ENCODE data around the gene ATF7IP2. TPM values are rescaled to one million over a fixed set of nuclear protein-coding genes. Genes with fewer than 3 reads are reported as not detected.

The ATF7IP2 gene
- total and polyA plus RNA-seq, 10 of the 15 experiments (the other 5 are each of a cell fraction or from before 2014, with no cell fraction given), result 24.6 to 82.1 (median 51.9) TPM

DNA sequence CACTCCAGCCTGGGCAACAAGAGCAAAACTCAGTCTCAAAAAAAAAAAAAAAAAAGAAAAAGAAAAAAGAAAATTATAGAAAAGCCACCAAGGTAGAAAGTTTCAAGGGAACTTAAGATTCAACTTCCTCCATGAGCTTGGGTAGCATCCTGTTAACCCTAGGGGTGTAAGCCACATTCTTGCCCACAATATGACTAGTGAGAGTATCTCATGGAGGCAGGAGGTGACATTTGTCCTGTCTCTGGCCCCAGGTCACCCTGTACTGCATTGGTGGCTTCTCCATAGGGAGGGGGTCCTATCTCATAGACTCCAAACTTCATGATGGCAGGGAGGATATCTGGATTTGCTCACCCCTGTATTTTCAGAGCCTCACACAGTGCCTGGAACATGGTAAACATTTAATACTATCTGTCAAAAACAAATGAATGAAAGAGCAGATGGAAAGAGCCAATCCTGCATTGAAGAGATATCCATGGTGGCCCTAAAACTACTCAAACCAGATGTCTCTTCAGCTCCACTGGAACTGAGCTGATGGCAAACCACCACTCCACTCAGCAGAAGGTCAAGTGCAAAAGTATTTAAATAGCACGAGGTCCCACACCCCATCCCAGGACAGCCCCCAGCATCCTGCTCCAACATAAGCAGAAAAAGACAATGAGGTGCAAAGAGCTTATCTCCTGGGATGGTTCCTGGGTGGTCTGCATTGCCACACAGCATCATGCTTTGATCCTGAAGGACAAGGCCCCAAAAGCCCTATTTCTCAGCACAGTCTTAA lies 144.2 kb downstream of the ATF7IP2 start:
- no TSS peak for BruUV-seq (replicated peaks)
- ATAC-seq, result no peak
- RAD21 ChIA-PET (ENCODE audit: unreplicated experiment), result interaction anchor here (0.7 to 1.0 kb wide), 2 partner anchors 207 to 209 kb away, joined by 3 read pairs; no protein-coding TSS in a partner anchor
- TF ChIP-seq NR2C1 (IDR thresholded peaks at IDR 0.05) (no peak), KAT2A (conservative IDR thresholded peaks at IDR 0.05; ENCODE audit: control insufficient read depth, low read depth, low read length) (no peak)
- TF ChIP-seq, protein P1, sequence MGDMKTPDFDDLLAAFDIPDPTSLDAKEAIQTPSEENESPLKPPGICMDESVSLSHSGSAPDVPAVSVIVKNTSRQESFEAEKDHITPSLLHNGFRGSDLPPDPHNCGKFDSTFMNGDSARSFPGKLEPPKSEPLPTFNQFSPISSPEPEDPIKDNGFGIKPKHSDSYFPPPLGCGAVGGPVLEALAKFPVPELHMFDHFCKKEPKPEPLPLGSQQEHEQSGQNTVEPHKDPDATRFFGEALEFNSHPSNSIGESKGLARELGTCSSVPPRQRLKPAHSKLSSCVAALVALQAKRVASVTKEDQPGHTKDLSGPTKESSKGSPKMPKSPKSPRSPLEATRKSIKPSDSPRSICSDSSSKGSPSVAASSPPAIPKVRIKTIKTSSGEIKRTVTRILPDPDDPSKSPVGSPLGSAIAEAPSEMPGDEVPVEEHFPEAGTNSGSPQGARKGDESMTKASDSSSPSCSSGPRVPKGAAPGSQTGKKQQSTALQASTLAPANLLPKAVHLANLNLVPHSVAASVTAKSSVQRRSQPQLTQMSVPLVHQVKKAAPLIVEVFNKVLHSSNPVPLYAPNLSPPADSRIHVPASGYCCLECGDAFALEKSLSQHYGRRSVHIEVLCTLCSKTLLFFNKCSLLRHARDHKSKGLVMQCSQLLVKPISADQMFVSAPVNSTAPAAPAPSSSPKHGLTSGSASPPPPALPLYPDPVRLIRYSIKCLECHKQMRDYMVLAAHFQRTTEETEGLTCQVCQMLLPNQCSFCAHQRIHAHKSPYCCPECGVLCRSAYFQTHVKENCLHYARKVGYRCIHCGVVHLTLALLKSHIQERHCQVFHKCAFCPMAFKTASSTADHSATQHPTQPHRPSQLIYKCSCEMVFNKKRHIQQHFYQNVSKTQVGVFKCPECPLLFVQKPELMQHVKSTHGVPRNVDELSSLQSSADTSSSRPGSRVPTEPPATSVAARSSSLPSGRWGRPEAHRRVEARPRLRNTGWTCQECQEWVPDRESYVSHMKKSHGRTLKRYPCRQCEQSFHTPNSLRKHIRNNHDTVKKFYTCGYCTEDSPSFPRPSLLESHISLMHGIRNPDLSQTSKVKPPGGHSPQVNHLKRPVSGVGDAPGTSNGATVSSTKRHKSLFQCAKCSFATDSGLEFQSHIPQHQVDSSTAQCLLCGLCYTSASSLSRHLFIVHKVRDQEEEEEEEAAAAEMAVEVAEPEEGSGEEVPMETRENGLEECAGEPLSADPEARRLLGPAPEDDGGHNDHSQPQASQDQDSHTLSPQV (IDR thresholded peaks at IDR 0.05), result no peak
- Histone ChIP-seq H3K27ac (ENCODE audit: control insufficient read depth, insufficient read depth) (no peak overlapping the region), H3K36me3 (ENCODE audit: control insufficient read depth in 2 of 2, insufficient read depth in 2 of 2, low read length in 1 of 2) (no peaks in the 10 kb centered on the region), H3K9me3 (replicated peaks; ENCODE audit: control insufficient read depth, insufficient read depth, low read length) (no peaks in the 10 kb centered on the region), H3K9ac (ENCODE audit: control insufficient read depth, insufficient read depth, low read length) (no peak overlapping the region), H3K27me3 (replicated peaks in 1 of 2; ENCODE audit: control insufficient read depth in 2 of 2, insufficient read depth in 2 of 2, low read length in 1 of 2) (no peaks in the 10 kb centered on the region; a peak in 1 of 4 replicates), H3K4me3 (no peak overlapping the region), H3K4me2 (ENCODE audit: control insufficient read depth, insufficient read depth) (no peak overlapping the region), H4K20me1 (ENCODE audit: control insufficient read depth, insufficient read depth) (no peaks in the 10 kb centered on the region), H3K4me1 (ENCODE audit: control insufficient read depth, insufficient read depth, low read length) (no peaks in the 10 kb centered on the region), H3K79me2 (ENCODE audit: control insufficient read depth, insufficient read depth, low read length) (no peaks in the 10 kb centered on the region), H2AFZ (ENCODE audit: control insufficient read depth, low read depth, low read length) (no peak overlapping the region)
- CTCF ChIA-PET, result interaction anchor here (0.6 to 1.1 kb wide), 2 partner anchors 15 to 206 kb away, joined by 3 to 6 read pairs; no protein-coding TSS in a partner anchor
- intact Hi-C loops (cut with micrococcal nuclease; ENCODE audit: unreplicated experiment), result no loop called here
- in situ Hi-C loops (cut with MboI), result no loop called here
- DNase-seq (ENCODE audit: low read depth, low spot score), result no peak
- POLR2A ChIA-PET, result interaction anchor here (0.7 kb wide), 2 partner anchors 95 to 389 kb away, joined by 3 to 4 read pairs; no protein-coding TSS in a partner anchor
- 0% methylated on average over 1 of the region's 1 CpG for WGBS (ENCODE audit: insufficient coverage, insufficient replicate concordance, low lambda C conversion rate, missing lambda C conversion rate)
- SMC1A ChIA-PET (ENCODE audit: uncharacterized antibody, unreplicated experiment), result interaction anchor here (1.5 kb wide), 1 partner anchor 15 kb away, joined by 7 read pairs; no protein-coding TSS in a partner anchor
- no peak for FAIRE-seq

Measured in GM12878 (cell line).